GM12878 (cell line): ENCODE data around the gene SOBP. TPM values are rescaled to one million over a fixed set of nuclear protein-coding genes. Genes with fewer than 3 reads are reported as not detected.

Experiments used
- ATAC-seq: fragments of 200-7000 bp; cut with Tn5 transposase; 3 replicates; pipeline ENCODE4 v1.9.1; 2020; ENCODE audit warnings: mild to moderate bottlenecking, moderate library complexity
- BruUV-seq: library from RNA; stranded (reverse); fragments of 400-500 nt; replicated peaks from 2 replicates; lab custom pipeline; 2021; lab: Mats Ljungman, UMichigan
- CTCF ChIA-PET: fragments of 300-600 bp; sonication (Branson Sonifier 250); formaldehyde crosslinking; extraction: SDS; loops from one replicate; lab custom pipeline; 2021; ENCODE audit warnings: inconsistent platforms; lab: Yijun Ruan, JAX
- POLR2A ChIA-PET: fragments of 350-600 bp; formaldehyde crosslinking; extraction: SDS; loops from one replicate; lab custom pipeline; 2021; ENCODE audit warnings: inconsistent platforms; lab: Charles Lee
- RAD21 ChIA-PET: fragments of 300-600 bp; sonication (Branson Sonifier 250); formaldehyde crosslinking; loops from one replicate; lab custom pipeline; 2023; ENCODE audit warnings: antibody characterized with exemption; ENCODE audit not compliant: unreplicated experiment; lab: Charles Lee
- SMC1A ChIA-PET: fragments of 300-600 bp; sonication (Branson Sonifier 250); formaldehyde crosslinking; loops from one replicate; lab custom pipeline; 2023; ENCODE audit not compliant: unreplicated experiment, uncharacterized antibody; lab: Charles Lee
- DNase-seq: peaks from one replicate; pipeline ENCODE4 v3.0.0-alpha.2; 2011; ENCODE audit warnings: low read depth, low spot score
- FAIRE-seq: peaks from 3 replicates; lab custom pipeline; 2011; peaks lifted over from hg19 to GRCh38; lab: Jason Lieb, UNC
- H2AFZ ChIP-seq: 2 replicates; pipeline ENCODE4 v1.6.0; 2011; ENCODE audit warnings: low read depth, low read length, control low read depth; ENCODE audit not compliant: control insufficient read depth
- H3K27ac ChIP-seq: 2 replicates; pipeline ENCODE4 v1.5.1; 2011; ENCODE audit warnings: control low read depth; ENCODE audit not compliant: control insufficient read depth, insufficient read depth
- H3K27me3 ChIP-seq, 2 experiments: replicated peaks in 1 of 2; 2 replicates each; pipeline versions ENCODE4 v1.6.0 to v1.6.1; 2011; ENCODE audit warnings: low read length in 1 of 2; ENCODE audit not compliant: control insufficient read depth in 2 of 2, insufficient read depth in 2 of 2
- H3K36me3 ChIP-seq, 2 experiments: 2 replicates each; pipeline ENCODE4 v1.5.1; 2011; ENCODE audit warnings: low read length in 1 of 2; ENCODE audit not compliant: control insufficient read depth in 2 of 2, insufficient read depth in 2 of 2
- H3K4me1 ChIP-seq: 2 replicates; pipeline ENCODE4 v1.6.1; 2011; ENCODE audit warnings: mild to moderate bottlenecking, low read length, moderate library complexity, mixed read lengths; ENCODE audit not compliant: control insufficient read depth, insufficient read depth
- H3K4me2 ChIP-seq: 2 replicates; pipeline ENCODE4 v1.6.0; 2011; ENCODE audit warnings: control low read depth; ENCODE audit not compliant: control insufficient read depth, insufficient read depth
- H3K4me3 ChIP-seq: fragments of 200-600 bp; sonication (generic); 2 replicates; pipeline ENCODE4 v1.5.1; 2016
- H3K79me2 ChIP-seq: 2 replicates; pipeline ENCODE4 v1.6.0; 2011; ENCODE audit warnings: low read length; ENCODE audit not compliant: control insufficient read depth, insufficient read depth
- H3K9ac ChIP-seq: 2 replicates; pipeline ENCODE4 v1.8.0; 2011; ENCODE audit warnings: low read length, control low read depth, mixed read lengths; ENCODE audit not compliant: control insufficient read depth, insufficient read depth
- H3K9me3 ChIP-seq: replicated peaks from 3 replicates; pipeline ENCODE4 v1.5.1; 2011; ENCODE audit warnings: mild to moderate bottlenecking, low read length; ENCODE audit not compliant: control insufficient read depth, insufficient read depth
- H4K20me1 ChIP-seq: 2 replicates; pipeline ENCODE4 v1.6.0; 2011; ENCODE audit not compliant: control insufficient read depth, insufficient read depth
- CBX5 ChIP-seq: sonication (generic); IDR thresholded peaks from 2 replicates; pipeline ENCODE4 v1.6.1; 2016; ENCODE audit warnings: low read depth, moderate library complexity, mild to moderate bottlenecking, inconsistent platforms
- HDGF ChIP-seq: fragments of 450-650 bp; IDR thresholded peaks from 2 replicates; pipeline ENCODE4 v1.6.1; 2016; ENCODE audit warnings: antibody characterized with exemption
- KAT2A ChIP-seq: conservative IDR thresholded peaks from 2 replicates; pipeline ENCODE4 v1.6.1; 2011; ENCODE audit warnings: low read depth, low read length; ENCODE audit not compliant: control insufficient read depth
- NKRF ChIP-seq: fragments of 450-650 bp; conservative IDR thresholded peaks from 2 replicates; pipeline ENCODE4 v1.6.1; 2017; ENCODE audit warnings: mild to moderate bottlenecking, moderate library complexity
- NR2C1 ChIP-seq: fragments of 450-650 bp; IDR thresholded peaks from 2 replicates; pipeline ENCODE4 v1.6.1; 2017; ENCODE audit warnings: antibody characterized with exemption, mild to moderate bottlenecking, moderate library complexity
- NRF1 ChIP-seq: conservative IDR thresholded peaks from 2 replicates; pipeline ENCODE4 v1.6.1; 2011; ENCODE audit warnings: mild to moderate bottlenecking, low read depth, low read length, improper control_type of control experiment
- SIN3A ChIP-seq: IDR thresholded peaks from 2 replicates; pipeline ENCODE4 v1.6.1; 2012; ENCODE audit warnings: low read depth, low read length, improper control_type of control experiment
- TCF12 ChIP-seq: IDR thresholded peaks from 2 replicates; pipeline ENCODE4 v1.6.1; 2011; ENCODE audit warnings: low read depth, mild to moderate bottlenecking, low read length
- WGBS: methylation state at CpG from one replicate; pipeline ENCODE4 v1.1.6; 2016; ENCODE audit warnings: low lambda C conversion rate; ENCODE audit not compliant: insufficient replicate concordance, insufficient coverage; ENCODE audit errors: missing lambda C conversion rate; 5-methylcytosine and 5-hydroxymethylcytosine counted together
- in situ Hi-C: fragments of 300-500 bp; cut with MboI; formaldehyde crosslinking; loops from 9 replicates; pipeline ENCODE4 v1.14.3; 2018; ENCODE audit warnings: mixed read lengths
- intact Hi-C: fragments of 100-400 bp; cut with micrococcal nuclease; formaldehyde crosslinking; loops from one replicate; pipeline ENCODE4 v1.14.2; 2022; ENCODE audit not compliant: unreplicated experiment
- polyA plus RNA-seq, 11 experiments: library from polyadenylated mRNA; depleted of rRNA in 4 of 11; unstranded in 6 of 11; stranded (reverse) in 5 of 11; fragments of >200 nt; fragmentation: Nextera tagmentation in 4 of 11; fragmentation: Illumina TruSeq in 1 of 11; extraction: Ambion mirVana in 4 of 11; extraction: Trizol in 1 of 11; gene quantifications; 1 replicate in 1 of 11; 2 replicates in 10 of 11; pipeline versions ENCODE4 v1.2.1 to v1.2.3, GENCODE V29; 2011 to 2016; ENCODE audit warnings: inconsistent platforms in 2 of 11, missing spikeins in 2 of 11, low read depth in 1 of 11
- total RNA-seq, 4 experiments: library from RNA; depleted of rRNA in 3 of 4; stranded (reverse); fragments of >200 nt in 3 of 4; fragmentation: Illumina TruSeq in 1 of 4; extraction: Trizol in 1 of 4; gene quantifications; 2 replicates each; pipeline versions ENCODE4 v1.2.1 to v1.2.3, GENCODE V29; 2013 to 2021

The SOBP gene
- total and polyA plus RNA-seq, 10 of the 15 experiments (the other 5 are each of a cell fraction or from before 2014, with no cell fraction given): 0.49 to 1.9 (median 0.78) TPM

GRCh38 chr6:107655864-107656263 is 165.9 kb downstream of the SOBP start:
- in situ Hi-C loops (no loop called here), intact Hi-C loops (loop anchor here (2.0 to 10.0 kb wide), 5 partner anchors 39 to 541 kb away; partner anchors contain the start of genes BEND3 and PDSS2)
- H4K20me1 ChIP-seq: no peaks in the 10 kb centered on the region
- RAD21 ChIA-PET: interaction anchor here (1.1 to 1.8 kb wide), 6 partner anchors 13 to 340 kb away, joined by 3 to 6 read pairs (median 4); no protein-coding TSS in a partner anchor
- ATAC-seq (no peak), FAIRE-seq (no peak), DNase-seq (no peak)
- H3K27me3 ChIP-seq: no peaks in the 10 kb centered on the region
- TF ChIP-seq KAT2A (no peak), TCF12 (no peak), SIN3A (no peak), HDGF (no peak), CBX5 (no peak), NR2C1 (no peak), NRF1 (no peak), NKRF (no peak)
- WGBS: 100% methylated on average over 2 of the region's 2 CpGs
- CTCF ChIA-PET: interaction anchor here (0.8 to 4.8 kb wide), 14 partner anchors 9 to 338 kb away, joined by 3 to 31 read pairs (median 4); partner anchors contain the start of gene PDSS2
- H3K9ac ChIP-seq: no peak overlapping the region
- POLR2A ChIA-PET: no interaction called here
- no peak overlapping the region for H3K4me2 ChIP-seq
- SMC1A ChIA-PET: interaction anchor here (0.7 to 6.9 kb wide), 12 partner anchors 10 to 1353 kb away, joined by 3 to 43 read pairs (median 4); no protein-coding TSS in a partner anchor
- H3K9me3 ChIP-seq: no peaks in the 10 kb centered on the region
- H3K36me3 ChIP-seq: no peaks in the 10 kb centered on the region
- H3K4me3 ChIP-seq: no peak overlapping the region
- H3K4me1 ChIP-seq: peaks cover 19% of the 10 kb centered on the region
- BruUV-seq: no TSS peak
- no peak overlapping the region for H3K27ac ChIP-seq
- H2AFZ ChIP-seq: no peak overlapping the region
- no peaks in the 10 kb centered on the region for H3K79me2 ChIP-seq
